Activated CD4-positive, CD25-positive, alpha-beta regulatory T cell treated with anti-CD3 and anti-CD28 coated beads, Interleukin-2, amount 50 U/mL, for 72 hours (primary cell): Measurements from ENCODE around the gene NFIA.

Experiments used
- DNase-seq: peaks from one replicate; pipeline ENCODE4 v3.0.0; 2021

NFIA gene

DNA sequence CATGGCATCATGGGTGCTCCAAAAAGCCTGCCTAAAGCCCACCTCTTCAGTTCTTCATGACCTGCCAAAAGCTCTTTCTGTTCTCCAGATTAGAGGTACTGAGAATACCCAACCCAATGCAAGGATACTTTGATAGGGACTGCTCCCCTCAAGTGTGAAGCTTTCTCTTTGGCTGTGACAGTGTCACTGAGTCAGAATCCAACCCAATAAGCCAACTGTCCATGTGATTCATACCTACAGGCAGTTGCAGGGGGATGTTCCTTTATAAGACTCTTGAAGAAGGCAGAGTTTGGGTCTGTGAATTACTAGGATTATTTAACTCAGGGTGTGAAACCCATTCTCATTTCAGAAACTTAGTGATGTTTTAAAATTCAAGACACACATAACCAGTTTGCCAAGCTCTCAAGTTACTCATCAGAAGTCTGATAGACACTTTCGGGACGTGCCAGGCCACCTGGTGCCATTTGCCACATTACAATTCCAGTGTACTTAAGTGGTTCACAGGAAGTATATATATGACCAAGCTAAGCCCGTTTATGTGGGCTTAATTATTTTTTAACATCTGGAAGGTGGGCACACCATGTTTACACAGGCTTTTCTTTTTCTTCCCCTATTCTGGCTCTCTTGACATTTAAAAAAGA lies 265.8 kb downstream of the NFIA start:
- no peak for DNase-seq

DNA sequence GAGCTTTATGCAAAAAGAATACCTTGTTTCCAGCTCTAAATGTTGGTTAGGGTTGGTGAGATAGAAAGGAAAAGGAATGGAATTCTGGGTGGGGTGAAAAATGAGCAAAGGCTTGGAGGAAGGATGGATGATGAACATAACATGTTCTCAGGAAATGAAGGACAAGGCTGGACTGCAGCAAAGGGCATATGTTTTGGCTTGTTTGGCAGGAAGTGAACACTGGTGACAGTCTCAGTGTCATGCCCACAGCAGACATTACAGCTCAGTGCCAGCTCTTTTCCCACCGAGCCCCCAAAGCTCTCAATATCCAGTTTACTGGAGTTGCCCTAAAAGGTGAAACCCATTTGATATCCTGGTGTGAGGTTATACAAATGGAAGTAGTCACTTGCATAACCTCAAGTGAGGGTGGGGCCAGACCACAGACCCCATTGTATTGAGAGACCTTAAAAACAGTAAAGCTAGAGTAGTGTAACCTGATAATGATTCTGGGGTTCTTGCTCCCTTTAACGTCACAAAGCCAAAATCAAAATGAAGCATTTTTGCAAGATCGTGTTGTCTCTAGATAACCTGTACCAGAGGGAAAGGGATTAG lies 270.6 kb downstream of the NFIA start:
- no peak for DNase-seq

DNA sequence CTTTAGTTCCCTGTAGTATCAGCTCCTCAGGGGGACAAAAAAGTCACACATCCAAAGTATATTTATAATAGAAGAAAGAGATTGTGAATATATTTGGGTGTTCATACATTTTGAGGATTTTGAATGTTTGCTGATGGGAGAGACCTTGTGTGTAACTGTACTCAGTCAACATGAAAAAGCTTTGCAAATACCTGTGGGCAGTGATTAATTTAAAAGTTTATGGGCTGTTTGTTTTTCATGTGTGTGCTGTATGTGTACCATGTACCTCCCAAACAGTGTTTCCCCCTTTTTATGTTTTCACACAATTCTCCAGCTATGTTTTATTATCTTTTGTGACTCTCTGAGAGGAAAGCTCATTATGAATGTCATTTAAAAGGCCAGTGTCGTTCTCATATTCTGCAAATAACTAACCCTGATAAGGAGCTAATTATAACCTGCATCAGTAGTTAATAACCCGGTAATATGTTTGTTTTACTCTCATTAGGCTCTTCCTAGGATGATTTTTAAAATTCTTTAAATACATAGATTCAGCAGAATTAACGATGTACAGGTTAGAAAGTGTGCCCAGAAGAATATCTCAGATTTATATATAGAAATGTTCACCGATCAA lies 271.5 kb downstream of the NFIA start:
- no peak for DNase-seq

DNA sequence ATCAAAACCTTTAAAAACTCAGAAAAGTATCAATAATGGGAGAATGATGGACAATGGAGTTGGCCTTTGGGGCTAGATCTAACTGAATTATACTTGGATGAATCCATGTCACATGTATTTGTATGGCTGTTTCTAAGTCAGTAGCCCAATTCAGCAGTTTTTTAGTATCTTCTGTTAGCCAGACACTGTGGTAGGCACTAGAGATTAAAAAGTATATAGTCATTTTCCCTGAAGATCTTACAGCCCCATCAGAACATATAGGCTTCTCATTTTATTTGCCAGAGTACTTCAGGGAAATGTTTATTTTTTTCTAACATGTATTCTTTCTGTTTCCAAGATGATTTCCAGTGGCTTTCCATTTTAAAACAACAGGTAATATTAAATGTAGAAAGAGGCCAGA lies 273.7 kb downstream of the NFIA start:
- DNase-seq, result no peak

DNA sequence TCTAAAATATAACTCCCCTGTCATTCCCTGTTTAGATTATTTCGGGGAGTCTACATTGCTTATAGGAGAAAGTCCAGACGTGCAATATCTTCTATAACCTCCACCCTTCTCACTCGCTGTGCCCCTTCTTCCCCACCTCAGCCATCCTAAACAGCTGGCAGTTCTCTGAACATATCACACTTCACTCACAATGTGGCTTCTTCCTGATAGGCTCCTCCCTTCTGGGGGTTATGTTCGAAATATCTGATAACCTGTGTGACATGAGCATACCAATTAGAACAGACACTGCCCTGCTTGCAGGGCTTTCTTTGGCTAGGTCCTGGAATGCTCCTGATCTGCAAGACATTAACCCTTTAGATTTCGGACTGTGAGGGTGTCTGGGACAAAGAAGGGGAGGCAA lies 274.6 kb downstream of the NFIA start:
- DNase-seq, result no peak

DNA sequence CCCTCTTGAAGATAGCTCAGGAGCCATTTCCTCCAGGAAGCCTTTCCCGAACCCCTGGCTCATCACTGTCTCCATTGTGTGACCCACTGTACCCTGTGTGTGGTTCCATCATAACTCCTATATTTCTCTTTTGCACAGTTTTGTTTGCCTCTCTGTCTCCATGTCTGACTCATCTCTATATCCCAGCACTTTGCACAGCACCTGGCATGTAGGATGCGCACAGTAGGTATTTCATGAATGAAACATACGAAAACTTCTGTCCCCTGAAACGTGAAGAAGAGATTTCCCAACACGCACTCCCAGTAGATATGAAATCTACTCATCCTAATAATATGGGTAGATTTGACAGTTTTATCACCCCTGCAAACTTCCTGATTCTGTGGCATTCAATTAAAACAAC lies 275.2 kb downstream of the NFIA start:
- DNase-seq, result no peak

DNA sequence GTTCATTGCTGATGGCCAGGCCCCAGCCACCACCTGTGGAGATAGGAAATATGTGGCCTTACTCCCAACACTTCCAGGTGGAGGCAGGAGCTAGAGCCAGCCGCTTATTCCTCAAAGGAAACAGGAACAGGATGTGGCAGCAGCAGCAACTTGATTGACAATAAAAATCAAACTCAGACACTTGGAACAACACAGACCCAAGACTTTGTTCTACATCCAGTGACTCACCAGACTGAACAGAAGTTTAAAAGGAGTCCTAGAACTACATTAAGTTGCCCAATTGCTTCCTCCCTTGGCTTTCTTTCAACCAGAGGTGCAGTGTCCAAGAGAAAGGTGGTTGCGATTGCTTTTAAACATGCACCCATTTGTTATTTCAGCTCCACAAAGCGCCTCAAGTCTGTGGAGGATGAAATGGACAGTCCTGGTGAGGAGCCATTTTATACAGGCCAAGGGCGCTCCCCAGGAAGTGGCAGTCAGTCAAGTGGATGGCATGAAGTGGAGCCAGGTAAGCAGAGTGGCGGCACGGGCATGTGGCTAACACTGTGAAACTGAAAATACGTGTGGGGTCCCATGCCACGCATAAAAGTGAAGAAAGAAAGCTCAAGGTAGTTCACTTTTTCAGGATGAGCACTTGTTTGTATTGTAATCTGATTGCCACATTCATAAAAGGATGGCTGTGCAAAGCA lies 276.6 kb downstream of the NFIA start:
- DNase-seq, result no peak

DNA sequence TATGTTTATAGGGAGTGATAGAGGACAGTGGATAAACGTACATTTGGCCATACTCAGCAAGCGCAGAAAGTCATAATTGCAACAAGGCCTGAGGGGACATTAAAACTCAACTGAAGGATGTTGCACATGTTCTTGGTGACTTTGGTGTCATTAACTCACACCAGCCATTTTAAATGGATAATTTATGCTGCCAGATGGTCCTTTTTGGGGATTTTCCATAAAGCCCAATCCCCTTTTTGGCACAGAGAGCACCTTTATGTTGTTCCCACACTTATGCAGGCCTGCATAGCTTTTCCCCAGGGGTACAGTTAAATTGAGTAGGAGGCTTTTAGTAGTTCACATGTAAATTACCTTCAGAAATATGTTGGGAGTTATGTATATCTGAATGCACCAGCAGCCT lies 279.6 kb downstream of the NFIA start:
- DNase-seq, result no peak

DNA sequence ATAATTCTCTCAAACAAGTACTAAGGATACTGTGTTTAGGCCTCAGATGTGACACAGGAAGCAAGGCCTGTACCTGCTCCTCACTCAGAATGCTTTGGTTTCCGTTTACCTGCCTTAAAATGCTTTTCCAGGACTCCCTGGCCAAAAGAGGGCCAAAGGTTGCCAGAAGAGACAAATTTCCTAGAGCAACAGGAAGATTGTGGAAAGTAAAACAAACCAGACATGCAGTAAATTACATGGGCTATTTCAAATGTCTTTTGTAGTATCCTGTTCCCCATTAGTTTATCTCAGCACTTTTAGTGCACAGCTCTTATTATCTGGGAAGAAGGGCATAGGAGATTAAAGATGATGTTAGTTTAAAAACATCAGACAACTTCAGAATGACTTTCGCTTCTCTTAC lies 280.0 kb downstream of the NFIA start:
- DNase-seq, result no peak

DNA sequence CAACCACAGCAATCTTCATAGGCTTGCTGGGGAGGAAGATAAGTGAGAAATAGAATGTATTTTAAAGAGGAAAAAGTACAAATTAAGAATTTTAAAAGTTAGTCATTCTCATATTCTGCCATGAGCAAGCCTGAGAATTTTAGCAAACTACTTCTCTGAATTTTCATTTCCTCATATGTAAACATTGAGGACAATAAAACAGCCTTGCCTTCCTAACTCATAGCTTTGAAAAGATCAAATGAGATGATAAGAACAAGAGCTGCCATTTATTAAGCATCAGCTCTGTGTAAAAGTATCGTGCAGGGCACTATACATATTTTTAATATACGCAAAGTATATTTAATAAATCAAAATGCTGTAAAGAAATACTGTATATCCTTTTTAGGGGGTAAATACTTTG lies 286.0 kb downstream of the NFIA start:
- no peak for DNase-seq

DNA sequence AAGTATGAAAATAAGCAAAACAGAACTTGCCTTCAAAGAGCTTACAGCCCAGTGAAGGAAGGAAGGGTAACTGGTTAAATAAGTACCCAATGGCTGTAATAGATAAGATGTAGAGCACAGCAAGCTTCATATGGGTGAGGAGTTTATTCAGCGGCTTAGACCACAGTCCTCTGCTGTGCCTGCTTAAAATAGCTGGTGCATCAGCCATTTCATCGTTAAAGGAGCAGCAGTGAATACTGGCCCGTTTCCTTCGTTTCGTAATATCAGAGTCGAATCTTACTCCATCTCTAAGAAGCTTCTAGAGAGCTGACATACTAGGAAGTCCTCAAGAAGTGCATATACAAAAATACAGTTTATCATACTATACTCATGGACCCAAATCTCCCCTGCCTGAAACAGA lies 286.5 kb downstream of the NFIA start:
- no peak for DNase-seq

DNA sequence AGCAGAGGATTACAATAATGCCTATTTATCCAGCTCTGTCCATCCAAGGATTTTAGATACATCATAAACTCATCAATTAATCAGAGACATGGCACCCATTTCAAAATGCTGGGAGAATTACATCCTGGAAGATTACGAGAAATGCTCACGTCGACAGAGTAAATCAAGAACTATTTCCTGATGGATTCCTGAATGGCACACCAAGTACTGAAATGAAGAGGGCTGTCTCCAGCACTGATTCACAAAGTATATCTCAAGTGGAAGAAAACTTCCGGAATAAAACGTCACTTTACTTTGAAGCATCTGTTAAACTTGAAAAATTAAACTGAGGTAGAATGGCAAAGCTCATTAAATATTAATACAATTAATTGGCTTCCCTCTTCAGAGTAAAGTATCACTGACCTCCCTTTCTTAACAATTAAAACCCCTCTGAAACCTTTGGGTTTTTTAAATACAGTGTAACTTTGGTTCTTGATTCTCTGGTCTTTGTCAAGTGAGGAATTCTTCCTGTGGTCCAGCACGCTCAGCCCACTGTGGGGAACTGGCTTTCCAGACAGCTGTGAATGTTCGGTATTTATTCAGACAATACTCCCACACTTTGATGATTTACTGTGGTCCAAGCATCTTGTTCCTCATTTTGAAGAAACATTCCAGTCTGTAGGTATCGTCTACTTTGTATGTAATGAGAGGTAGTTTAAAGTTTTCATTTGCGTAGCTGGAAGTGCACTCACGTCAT lies 288.0 kb downstream of the NFIA start:
- no peak for DNase-seq

DNA sequence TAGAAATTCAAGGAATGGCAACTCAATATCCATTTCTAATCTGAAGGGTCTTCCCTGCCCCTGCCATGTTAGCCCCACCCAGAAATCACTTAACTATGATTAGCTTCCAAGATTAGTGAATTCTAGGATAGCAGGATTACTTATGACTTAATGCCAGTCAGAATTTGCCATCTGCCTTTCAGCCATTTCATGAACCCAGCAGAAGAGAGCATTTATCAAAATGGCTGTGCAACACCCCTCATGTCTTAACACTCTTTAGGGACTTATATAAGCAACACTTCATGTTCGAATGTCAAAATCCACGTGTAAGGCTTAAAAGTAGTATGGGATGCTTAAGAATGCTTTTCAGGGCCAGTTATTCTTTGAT lies 288.5 kb downstream of the NFIA start:
- no peak for DNase-seq

DNA sequence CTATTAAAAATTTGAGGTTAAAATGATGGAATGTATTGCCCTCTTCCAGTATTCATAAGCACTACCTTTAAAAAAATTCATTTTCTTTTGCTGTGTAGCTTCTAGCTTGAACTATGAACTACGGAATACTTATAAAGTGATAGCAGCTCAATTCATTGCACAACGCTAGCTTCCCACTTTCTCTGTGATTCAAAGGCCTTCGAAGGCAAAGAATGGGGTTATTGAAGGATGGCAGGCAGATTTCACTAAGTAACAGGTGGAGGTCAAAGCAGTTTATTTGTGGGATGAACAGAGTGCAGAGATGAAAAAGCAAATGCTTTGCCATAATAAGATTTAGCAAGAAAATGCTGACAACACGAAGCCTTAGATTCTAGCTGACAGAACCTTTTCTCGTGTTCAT lies 290.6 kb downstream of the NFIA start:
- DNase-seq, result no peak

DNA sequence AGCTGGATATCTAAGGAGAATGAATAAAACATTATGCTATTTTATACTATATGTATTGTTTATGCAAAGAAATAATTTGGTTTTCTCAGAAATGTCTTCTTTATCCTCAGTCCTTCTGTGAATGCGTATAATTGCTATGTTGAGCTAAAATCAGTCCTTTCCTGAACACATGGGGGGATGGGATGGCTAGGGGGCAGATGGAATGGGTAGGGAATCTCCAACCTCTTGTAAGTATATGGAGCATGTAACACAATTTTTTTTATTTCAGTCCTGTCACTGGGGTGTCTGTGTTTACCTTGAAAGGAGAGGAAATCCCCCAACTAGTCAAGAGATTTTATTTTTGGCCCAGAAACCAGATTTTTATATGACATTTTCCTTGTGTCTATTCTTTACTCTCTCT lies 291.8 kb downstream of the NFIA start:
- DNase-seq, result no peak

DNA sequence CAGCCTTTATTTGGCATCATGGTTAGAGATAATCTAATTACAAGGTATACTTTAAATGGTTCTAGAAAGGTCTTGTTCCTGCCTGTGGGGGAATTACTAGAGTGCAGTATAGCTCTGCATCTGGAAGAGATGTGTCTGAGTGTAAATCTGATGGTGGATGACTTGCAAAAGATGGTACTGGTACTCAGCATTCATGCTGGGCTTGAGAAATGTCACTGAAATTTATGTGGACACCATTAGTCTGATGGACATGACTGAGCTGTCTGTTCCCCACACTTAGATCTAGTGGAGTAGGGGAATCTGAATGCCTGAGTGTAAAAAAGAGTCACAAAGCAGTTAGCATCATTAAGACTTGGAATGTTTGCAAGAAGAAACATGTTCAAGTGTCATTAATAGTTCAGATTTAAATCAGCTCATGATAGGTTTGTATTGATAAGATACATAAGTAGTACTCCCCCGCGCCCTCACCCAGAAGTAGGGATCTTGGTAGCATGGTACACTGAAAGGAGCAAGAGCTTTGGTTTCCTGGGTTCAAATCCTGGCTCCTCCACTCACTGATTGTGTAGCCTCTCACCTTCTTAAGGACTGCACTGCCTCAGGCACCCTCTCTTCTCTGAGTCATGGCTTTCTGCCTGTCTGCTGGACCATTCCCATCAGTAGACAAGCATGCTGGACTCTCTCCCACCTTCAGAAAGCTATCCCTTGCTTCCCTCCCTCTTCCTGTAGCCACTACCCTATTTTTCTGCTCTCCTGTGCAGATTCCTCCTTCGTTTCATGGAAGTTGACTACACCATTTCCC lies 292.9 kb downstream of the NFIA start:
- DNase-seq, result no peak

DNA sequence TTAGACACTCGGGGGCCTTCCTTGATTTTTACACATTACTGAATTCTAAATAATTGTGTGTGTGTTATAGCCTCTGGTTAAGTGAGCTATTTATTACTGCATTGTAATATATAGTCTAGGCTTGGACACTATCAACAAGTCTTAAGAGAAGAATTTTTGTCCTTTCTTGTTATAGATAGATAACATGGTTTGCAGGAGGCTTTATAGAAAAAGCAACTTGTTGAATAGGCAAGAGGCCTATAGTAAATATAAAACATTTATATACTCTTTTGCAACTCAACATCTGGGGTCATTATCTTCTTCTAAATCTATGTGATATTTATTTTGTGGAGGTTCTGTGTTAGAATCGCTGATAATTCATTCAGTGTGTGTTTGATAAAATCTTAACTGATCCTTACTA lies 293.8 kb downstream of the NFIA start:
- DNase-seq, result no peak

DNA sequence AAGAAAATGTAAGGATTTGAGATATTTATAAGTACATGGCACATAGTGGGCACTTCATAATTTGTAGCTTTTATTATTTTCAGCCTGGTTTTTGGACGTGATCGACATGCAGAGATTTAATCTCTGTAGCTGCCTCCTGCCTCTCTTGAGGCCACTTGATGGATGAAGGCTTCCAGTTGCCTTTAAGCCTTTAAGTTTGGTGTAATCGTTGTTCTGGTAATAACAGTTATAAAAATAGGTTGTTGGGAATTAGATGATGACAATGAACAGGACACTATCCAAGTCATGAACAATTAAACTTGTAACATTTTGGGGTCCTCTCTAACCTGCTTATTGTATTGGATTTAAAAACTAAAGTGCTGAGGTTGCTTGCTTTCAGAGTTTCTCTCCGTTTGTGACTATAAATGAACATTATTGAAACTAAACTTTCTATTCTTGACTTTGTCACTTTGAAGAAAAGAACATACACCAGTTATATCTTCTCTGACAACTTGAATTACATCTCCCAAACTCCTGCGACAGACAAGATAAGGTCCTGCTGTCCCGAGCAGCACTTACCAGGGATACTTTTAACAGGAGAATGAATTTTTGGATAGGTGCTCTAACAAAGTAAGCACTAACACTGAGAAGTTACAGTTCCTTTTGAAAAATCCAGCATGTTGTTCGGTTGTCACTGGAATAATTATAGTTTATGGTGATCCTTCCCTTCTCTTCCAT lies 295.0 kb downstream of the NFIA start:
- DNase-seq, result no peak

DNA sequence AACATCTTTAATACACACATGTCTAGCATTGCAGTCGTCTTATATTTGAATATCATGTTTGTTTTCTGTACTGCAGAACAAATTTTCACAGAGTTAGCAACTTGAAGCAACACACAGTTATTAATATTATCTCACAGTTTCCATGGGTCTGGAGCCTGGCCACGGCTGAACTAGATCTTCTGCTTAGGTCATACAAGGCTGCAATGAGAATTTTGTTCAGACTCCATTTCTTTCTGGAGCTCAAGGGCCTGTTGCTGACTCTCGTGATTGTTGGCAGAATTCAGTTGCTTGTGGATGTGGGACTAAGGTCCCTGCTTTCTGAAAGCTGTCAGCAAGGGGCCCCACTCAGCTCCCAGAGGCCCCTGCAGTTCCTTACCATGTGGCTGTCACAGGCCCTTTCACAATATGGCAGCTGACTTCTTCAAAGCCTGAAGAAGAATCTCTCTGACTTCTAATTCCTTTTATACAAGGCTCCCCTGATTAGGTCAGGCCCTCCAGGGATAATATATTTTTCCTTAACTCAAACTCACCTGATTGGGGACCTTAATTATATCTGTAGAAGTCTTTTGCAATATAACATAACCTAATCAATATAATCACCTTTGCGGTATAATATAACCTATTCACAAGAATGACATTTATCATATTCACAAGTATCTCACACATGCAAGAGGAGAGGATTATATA lies 296.3 kb downstream of the NFIA start:
- DNase-seq, result no peak

DNA sequence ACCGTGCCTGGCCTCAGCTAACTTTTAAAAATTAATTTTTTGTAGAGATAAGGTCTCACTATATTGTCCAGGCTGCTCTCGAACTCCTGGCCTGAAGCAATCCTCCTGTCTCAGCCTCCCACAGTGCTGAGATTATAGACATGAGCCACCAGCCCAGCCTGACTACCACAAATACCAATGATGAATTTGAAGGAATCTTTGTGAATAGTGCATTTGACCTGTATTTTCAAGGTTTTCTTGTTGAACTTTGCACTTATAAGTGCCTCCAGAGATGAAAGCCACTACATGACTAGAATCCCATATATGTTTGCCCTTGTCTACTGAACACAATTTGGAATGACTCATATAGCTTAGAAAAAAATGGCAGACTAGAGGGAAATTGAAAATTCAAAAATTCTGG lies 297.3 kb downstream of the NFIA start:
- DNase-seq, result no peak

DNA sequence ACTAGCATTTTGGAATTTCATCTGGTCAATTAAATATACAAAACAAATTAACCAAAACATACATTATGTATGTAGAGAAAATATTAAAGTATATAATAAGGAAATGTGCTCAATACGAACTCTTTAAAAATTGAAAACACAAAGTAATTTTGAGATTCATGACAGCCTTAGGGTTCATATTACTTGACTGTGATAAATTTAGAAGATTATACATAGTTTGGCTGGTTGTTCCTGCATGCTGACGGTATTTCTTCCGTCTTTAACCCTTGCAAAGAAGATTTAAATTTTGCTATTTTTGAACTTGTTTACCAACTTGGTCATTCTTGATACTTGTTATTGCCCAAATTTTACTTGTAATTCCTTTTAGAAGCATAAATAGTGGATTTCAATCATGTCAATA lies 298.2 kb downstream of the NFIA start:
- DNase-seq, result no peak

DNA sequence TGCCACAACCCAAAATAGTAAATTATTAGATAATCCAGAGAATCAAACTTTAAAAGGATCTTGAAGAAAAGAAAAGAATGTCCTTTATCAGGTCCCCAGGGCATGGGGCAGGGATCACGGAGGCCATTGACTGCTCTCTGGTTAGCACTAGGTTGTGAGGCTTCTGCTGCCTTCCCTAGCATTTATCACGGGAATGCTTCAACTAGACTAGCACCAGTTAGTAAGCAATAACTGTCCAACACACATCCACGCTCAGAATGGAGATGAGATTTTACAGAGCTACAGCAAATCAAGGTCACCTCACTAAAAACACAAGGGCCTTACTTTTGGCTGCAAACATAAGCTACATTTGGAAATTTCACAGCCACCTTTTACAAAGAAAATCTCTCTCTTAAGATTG lies 304.0 kb downstream of the NFIA start:
- DNase-seq, result no peak
